ENCODE data around the gene NMRK1. TPM values are rescaled to one million over a fixed set of nuclear protein-coding genes. Genes with fewer than 3 reads are reported as not detected.

NMRK1 gene
- total RNA-seq, 2 donors from 2014 or later, result 17.0 to 28.4 TPM

GRCh38 chr9:75105019-75105540, 17.1 kb upstream of the NMRK1 start:
- intact Hi-C loops (cut with DNase I, micrococcal nuclease), result no loop called here
- ATAC-seq, result no peak
- DNase-seq, result no peak

GRCh38 chr9:75104607-75105006, 16.7 kb upstream of the NMRK1 start:
- DNase-seq (no peak), ATAC-seq (no peak)
- intact Hi-C loops (cut with DNase I, micrococcal nuclease), result no loop called here

GRCh38 chr9:75102177-75102790, 14.3 kb upstream of the NMRK1 start:
- DNase-seq, result no peak
- ATAC-seq, result no peak
- intact Hi-C loops (cut with DNase I, micrococcal nuclease), result no loop called here

- no peak for DNase-seq
- ATAC-seq, result peak; percentile 40
- intact Hi-C loops (cut with DNase I, micrococcal nuclease), result no loop called here
These were observed 13.1 kb upstream of the NMRK1 start for GRCh38 chr9:75101004-75101588.

- DNase-seq (no peak), ATAC-seq (no peak)
- intact Hi-C loops (cut with DNase I, micrococcal nuclease), result no loop called here
These were observed 8.8 kb upstream of the NMRK1 start for GRCh38 chr9:75096796-75097195.

- DNase-seq (no peak), ATAC-seq (no peak)
- intact Hi-C loops (cut with DNase I, micrococcal nuclease), result no loop called here
These were observed 4.8 kb upstream of the NMRK1 start for GRCh38 chr9:75092766-75093165.

GRCh38 chr9:75090579-75090978, 2.6 kb upstream of the NMRK1 start:
- intact Hi-C loops (cut with DNase I, micrococcal nuclease), result no loop called here
- ATAC-seq (no peak), DNase-seq (no peak)

- intact Hi-C loops (cut with DNase I, micrococcal nuclease), result no loop called here
- ATAC-seq, result no peak
- DNase-seq, result no peak
These were observed 1.4 kb upstream of the NMRK1 start for GRCh38 chr9:75089373-75089766.

GRCh38 chr9:75088646-75089372, 854 bp upstream of the NMRK1 start:
- peak; percentile 47 for ATAC-seq
- intact Hi-C loops (cut with DNase I, micrococcal nuclease), result no loop called here
- DNase-seq, result peak; percentile 76

- ATAC-seq (peak; percentile 19), DNase-seq (peak; percentile 50 to 63)
- intact Hi-C loops (cut with DNase I, micrococcal nuclease), result no loop called here
These were observed 599 bp downstream of the NMRK1 start for GRCh38 chr9:75087289-75087823.

- intact Hi-C loops (cut with DNase I, micrococcal nuclease), result no loop called here
- ATAC-seq, result peak; percentile 13
- peak; percentile 36 to 51 for DNase-seq
These were observed 1.2 kb downstream of the NMRK1 start for GRCh38 chr9:75086541-75087288.

- ATAC-seq, result no peak
- no peak for DNase-seq
- intact Hi-C loops (cut with DNase I, micrococcal nuclease), result no loop called here
These were observed 2.3 kb downstream of the NMRK1 start for GRCh38 chr9:75085640-75086039.

GRCh38 chr9:75084081-75084672, 3.8 kb downstream of the NMRK1 start:
- DNase-seq (no peak), ATAC-seq (no peak)
- intact Hi-C loops (cut with DNase I, micrococcal nuclease), result no loop called here

GRCh38 chr9:75083188-75083970, 4.6 kb downstream of the NMRK1 start:
- intact Hi-C loops (cut with DNase I, micrococcal nuclease), result no loop called here
- peak; percentile 55 for ATAC-seq

GRCh38 chr9:75081632-75082031, 6.3 kb downstream of the NMRK1 start:
- ATAC-seq, result no peak
- intact Hi-C loops (cut with DNase I, micrococcal nuclease), result no loop called here

More at GRCh38 chr9:75083188-75083970, 4.6 kb downstream of the NMRK1 start:
- DNase-seq, result peak; percentile 68 to 83

GRCh38 chr9:75072895-75073294, 15.1 kb downstream of the NMRK1 start:
- DNase-seq (no peak), ATAC-seq (no peak)
- intact Hi-C loops (cut with DNase I, micrococcal nuclease), result loop anchor here (10.0 kb wide), 2 partner anchors 118 to 298 kb away; partner anchors contain the start of gene C9orf40 (in 1 of the 2)

More at GRCh38 chr9:75081632-75082031, 6.3 kb downstream of the NMRK1 start:
- no peak for DNase-seq

GRCh38 chr9:75071530-75072122, 16.3 kb downstream of the NMRK1 start:
- DNase-seq (peak; percentile 89 to 93), ATAC-seq (peak; percentile 100)
- intact Hi-C loops (cut with DNase I, micrococcal nuclease), result loop anchor here (10.0 kb wide), 2 partner anchors 117 to 297 kb away; partner anchors contain the start of gene C9orf40 (in 1 of the 2)
